ENCODE results near the gene PPP3CA. TPM values are rescaled to one million over a fixed set of nuclear protein-coding genes. Genes with fewer than 3 reads are reported as not detected.
A peak's percentile ranks its signal among the peaks of the same experiment; 100 is the strongest.
"Not testable (repeated sequence)": the region's sequence is repeated elsewhere in the genome, so short reads cannot be mapped to it uniquely, and the experiment has no call there.

Gene PPP3CA
- polyA plus RNA-seq, 1 donor from 2014 or later: 18.0 TPM

DNA sequence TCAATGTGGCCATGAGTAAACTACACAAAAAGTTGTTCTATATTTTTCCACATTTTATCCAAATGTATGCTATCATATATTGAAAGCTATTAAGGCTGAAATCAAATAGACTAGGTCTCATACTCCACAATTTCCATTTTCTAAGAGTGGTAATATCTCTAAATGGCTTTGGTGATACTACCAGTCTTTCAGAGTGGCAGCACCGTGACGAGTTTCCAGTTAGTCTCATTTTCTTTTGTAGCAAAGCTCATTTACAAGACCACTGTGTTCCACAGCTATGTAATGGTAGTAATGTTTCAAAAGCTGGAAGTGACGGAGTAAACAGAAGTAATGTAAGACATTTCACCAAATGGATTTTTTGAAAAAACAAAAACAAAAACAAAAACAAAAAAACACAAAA lies 228.2 kb downstream of the PPP3CA start:
- no peak overlapping the region for H3K4me3 Mint-ChIP-seq
- H3K4me1 Mint-ChIP-seq: peaks cover 12 to 22% (median 18%) of the 10 kb centered on the region in 3 donors
- H3K27me3 Mint-ChIP-seq: no peaks in the 10 kb centered on the region
- H3K27ac Mint-ChIP-seq: no peak overlapping the region
- no peaks in the 10 kb centered on the region for H3K9me3 Mint-ChIP-seq
- H3K36me3 Mint-ChIP-seq: peaks cover 5% of the 10 kb centered on the region

DNA sequence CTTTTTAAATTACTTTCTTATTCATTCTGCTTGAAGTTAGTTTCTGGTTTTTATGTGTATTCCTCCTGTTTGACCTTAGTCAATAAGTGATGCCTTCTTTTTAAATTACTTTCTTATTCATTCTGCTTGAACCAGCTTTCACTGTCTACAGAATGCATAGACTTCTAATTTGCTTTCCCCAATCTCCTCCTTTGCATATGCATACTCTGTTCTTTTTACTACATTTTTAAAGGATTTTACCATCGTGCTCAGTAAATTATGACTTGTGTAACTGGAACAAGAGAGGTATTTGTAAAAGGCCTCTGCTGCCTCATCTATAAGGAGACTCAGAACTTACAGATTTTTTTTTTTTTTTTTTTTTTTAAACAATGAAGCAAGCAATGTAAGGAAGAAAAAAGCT lies 228.7 kb downstream of the PPP3CA start:
- no peaks in the 10 kb centered on the region for H3K27me3 Mint-ChIP-seq
- H3K4me1 Mint-ChIP-seq: peaks cover 12 to 20% (median 14%) of the 10 kb centered on the region in 3 donors
- H3K27ac Mint-ChIP-seq: peak overlapping the region in 1 of 3 donors; percentile 54
- H3K4me3 Mint-ChIP-seq: no peak overlapping the region
- H3K9me3 Mint-ChIP-seq: no peaks in the 10 kb centered on the region
- peaks cover 5% of the 10 kb centered on the region for H3K36me3 Mint-ChIP-seq

DNA sequence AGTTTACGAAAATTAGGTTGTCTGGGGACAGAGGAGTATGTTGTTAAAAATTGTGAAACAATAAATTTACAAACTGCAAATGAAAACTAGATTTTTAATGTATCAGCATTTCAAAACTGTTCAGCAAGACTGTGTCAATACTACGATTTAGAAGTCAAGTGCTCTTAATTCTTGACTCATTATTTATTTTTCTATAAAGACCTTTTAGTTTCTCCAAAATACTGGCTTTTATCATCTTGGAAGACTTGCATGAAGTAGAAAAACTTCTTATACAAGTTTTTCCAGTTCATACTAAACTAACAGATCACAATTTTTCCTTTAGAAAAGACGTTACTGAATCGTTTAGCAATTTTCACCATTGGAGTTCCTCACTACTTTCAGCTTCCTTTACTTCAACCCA lies 231.4 kb downstream of the PPP3CA start:
- H3K4me1 Mint-ChIP-seq: peaks cover 7 to 24% (median 13%) of the 10 kb centered on the region in 3 donors
- peak overlapping the region in 1 of 3 donors; percentile 35 for H3K27ac Mint-ChIP-seq
- H3K4me3 Mint-ChIP-seq: no peak overlapping the region

DNA sequence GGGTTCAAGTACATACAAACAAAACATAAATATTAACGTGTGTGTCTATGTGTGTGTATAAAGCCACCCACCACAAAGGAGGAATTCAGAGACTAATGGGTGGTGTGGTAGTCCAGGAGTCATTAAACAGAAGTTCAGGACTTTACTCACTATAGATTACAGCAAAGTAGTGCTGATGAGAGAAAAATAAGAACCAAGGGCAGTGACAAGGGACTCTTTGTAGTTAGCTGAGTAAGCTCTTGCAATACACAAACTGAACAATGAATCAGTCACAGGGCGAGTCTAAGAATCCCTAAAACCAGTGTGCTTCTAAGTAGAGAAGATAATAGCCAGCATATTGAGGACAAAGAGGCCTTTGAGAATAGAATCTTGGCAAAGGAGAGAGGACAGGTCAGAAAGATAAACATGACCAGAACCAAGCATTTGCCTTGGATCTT lies 232.4 kb downstream of the PPP3CA start:
- H3K36me3 Mint-ChIP-seq: peaks cover 8% of the 10 kb centered on the region
- peak overlapping the region in 1 of 3 donors; percentile 20 for H3K27ac Mint-ChIP-seq
- peaks cover 11 to 22% (median 17%) of the 10 kb centered on the region in 3 donors for H3K4me1 Mint-ChIP-seq
- no peaks in the 10 kb centered on the region for H3K9me3 Mint-ChIP-seq
- H3K27me3 Mint-ChIP-seq: no peaks in the 10 kb centered on the region
- no peak overlapping the region for H3K4me3 Mint-ChIP-seq

More for the DNA sequence above, 231.4 kb downstream of the PPP3CA start:
- Mint-ChIP-seq H3K9me3 (no peaks in the 10 kb centered on the region), H3K27me3 (no peaks in the 10 kb centered on the region), H3K36me3 (peaks cover 8% of the 10 kb centered on the region)

DNA sequence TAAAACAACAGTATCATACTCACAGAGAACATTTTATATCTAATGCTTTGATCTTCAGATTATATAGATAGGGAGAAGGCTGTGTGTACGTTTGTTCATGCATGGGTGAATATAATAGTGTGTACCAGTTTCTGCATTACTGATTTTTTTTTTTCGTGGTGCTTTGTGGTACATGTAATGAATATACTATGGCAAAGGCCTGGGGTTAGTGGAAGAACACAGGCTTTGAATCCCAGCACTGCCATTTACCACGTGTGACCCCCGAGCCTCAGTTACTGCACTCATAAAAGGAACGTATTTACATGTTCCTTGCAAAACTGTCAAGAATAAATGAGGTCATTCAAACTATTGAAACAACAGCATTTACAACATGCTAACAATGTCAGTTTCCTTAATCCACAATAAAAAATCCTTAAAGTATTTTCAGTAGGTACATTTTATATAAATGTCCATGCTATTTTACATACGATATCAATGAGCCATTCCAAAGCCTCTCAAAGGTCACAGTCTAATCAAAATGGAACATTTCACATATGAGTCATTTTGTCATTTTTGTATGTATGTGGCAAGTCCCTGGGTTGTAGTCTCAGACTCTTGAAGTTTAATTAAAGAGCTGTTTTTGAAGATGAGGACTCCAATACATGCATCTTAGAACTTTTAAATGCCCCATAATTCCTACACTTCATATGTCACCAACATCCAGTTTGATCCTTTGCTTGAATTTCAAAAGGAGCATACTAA lies 242.8 kb downstream of the PPP3CA start:
- H3K4me3 Mint-ChIP-seq: peak overlapping the region in 2 of 4 donors; percentile 2 to 81
- H3K27ac Mint-ChIP-seq: peak overlapping the region; percentile 7 to 88 (median 74)
- no peaks in the 10 kb centered on the region for H3K27me3 Mint-ChIP-seq
- peaks cover 5% of the 10 kb centered on the region for H3K36me3 Mint-ChIP-seq
- H3K4me1 Mint-ChIP-seq: peaks cover 28 to 40% (median 35%) of the 10 kb centered on the region in 3 donors
- no peaks in the 10 kb centered on the region for H3K9me3 Mint-ChIP-seq

GRCh38 chr4:101103381-101104142 lies 243.8 kb downstream of the PPP3CA start:
- Mint-ChIP-seq H3K9me3 (no peaks in the 10 kb centered on the region), H3K27ac (peak overlapping the region in 2 of 3 donors; percentile 7 to 83), H3K27me3 (no peaks in the 10 kb centered on the region), H3K36me3 (peaks cover 5% of the 10 kb centered on the region), H3K4me1 (peaks cover 28 to 40% (median 35%) of the 10 kb centered on the region in 3 donors), H3K4me3 (peak overlapping the region in 2 of 4 donors; percentile 55 to 81)

- Mint-ChIP-seq H3K27me3 (no peaks in the 10 kb centered on the region), H3K9me3 (no peaks in the 10 kb centered on the region), H3K27ac (peak overlapping the region in 1 of 3 donors; percentile 67), H3K36me3 (peaks cover 6% of the 10 kb centered on the region), H3K4me1 (peaks cover 28 to 40% (median 34%) of the 10 kb centered on the region in 3 donors), H3K4me3 (peak overlapping the region in 1 of 4 donors; percentile 60)
These were observed 245.1 kb downstream of the PPP3CA start for GRCh38 chr4:101102114-101102742.

GRCh38 chr4:101101072-101101471 lies 246.3 kb downstream of the PPP3CA start:
- H3K4me1 Mint-ChIP-seq: peaks cover 27 to 39% (median 31%) of the 10 kb centered on the region in 3 donors
- H3K27me3 Mint-ChIP-seq: no peaks in the 10 kb centered on the region
- H3K4me3 Mint-ChIP-seq: no peak overlapping the region
- H3K9me3 Mint-ChIP-seq: no peaks in the 10 kb centered on the region
- H3K36me3 Mint-ChIP-seq: peaks cover 5% of the 10 kb centered on the region
- no peak overlapping the region for H3K27ac Mint-ChIP-seq

DNA sequence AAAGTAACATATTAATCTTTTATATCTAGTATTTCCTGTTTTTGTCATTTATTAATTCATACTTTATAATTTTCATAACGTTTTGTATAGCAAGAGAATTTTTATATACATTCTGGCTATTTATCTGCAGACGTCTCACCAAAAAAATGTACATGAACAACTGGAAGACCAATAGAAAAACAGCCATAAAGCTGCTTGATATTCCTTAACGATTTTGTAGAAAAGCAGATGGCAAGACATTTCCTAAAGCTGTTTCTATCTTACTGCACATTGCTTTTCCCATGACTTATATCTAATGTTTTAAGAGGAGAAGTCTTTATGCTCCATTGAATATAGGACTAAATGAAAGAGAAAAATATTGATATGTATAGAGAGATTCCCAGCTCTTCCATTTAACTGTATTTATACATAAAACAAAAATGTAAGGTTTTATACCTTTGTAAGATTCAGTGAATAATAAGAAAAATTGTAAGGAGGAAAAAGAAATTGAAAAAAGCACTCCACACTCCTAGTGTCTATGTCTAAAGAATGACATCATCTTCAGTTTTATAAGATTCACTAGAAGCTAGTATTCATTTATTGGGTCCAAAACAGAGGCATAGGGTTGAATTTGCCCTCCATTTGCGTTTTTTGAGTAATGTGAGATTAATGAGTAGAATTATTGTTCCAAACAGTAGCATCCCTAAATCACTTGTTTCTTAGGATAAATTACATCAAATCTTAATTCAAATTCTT lies 248.5 kb downstream of the PPP3CA start:
- Mint-ChIP-seq H3K27me3 (no peaks in the 10 kb centered on the region), H3K36me3 (peaks cover 8% of the 10 kb centered on the region), H3K27ac (peak overlapping the region in 1 of 3 donors; percentile 40), H3K4me1 (peaks cover 17 to 26% (median 24%) of the 10 kb centered on the region in 3 donors), H3K9me3 (no peaks in the 10 kb centered on the region), H3K4me3 (no peak overlapping the region)

- Mint-ChIP-seq H3K36me3 (peaks cover 21% of the 10 kb centered on the region), H3K4me3 (peak overlapping the region in 1 of 4 donors; percentile 5), H3K4me1 (peaks cover 2 to 11% (median 9%) of the 10 kb centered on the region in 3 donors)
- H3K27me3 Mint-ChIP-seq, H3K9me3 Mint-ChIP-seq, H3K27ac Mint-ChIP-seq: not testable (repeated sequence)
These were observed 254.7 kb downstream of the PPP3CA start for GRCh38 chr4:101092609-101093008.

GRCh38 chr4:101089168-101089567 lies 258.2 kb downstream of the PPP3CA start:
- Mint-ChIP-seq H3K4me3 (peak overlapping the region in 1 of 4 donors; percentile 56), H3K36me3 (peaks cover 19% of the 10 kb centered on the region), H3K4me1 (peaks cover 17 to 31% (median 23%) of the 10 kb centered on the region in 3 donors), H3K27ac (peak overlapping the region in 2 of 3 donors; percentile 23 to 51), H3K9me3 (peaks cover 0 to 4% (median 0%) of the 10 kb centered on the region in 3 donors), H3K27me3 (no peaks in the 10 kb centered on the region)

GRCh38 chr4:101086801-101087586 lies 260.3 kb downstream of the PPP3CA start:
- no peaks in the 10 kb centered on the region for H3K9me3 Mint-ChIP-seq
- no peaks in the 10 kb centered on the region for H3K27me3 Mint-ChIP-seq
- peaks cover 6% of the 10 kb centered on the region for H3K36me3 Mint-ChIP-seq
- peak overlapping the region in 2 of 3 donors; percentile 42 to 60 for H3K27ac Mint-ChIP-seq
- peaks cover 16 to 35% (median 23%) of the 10 kb centered on the region in 3 donors for H3K4me1 Mint-ChIP-seq
- H3K4me3 Mint-ChIP-seq: no peak overlapping the region

DNA sequence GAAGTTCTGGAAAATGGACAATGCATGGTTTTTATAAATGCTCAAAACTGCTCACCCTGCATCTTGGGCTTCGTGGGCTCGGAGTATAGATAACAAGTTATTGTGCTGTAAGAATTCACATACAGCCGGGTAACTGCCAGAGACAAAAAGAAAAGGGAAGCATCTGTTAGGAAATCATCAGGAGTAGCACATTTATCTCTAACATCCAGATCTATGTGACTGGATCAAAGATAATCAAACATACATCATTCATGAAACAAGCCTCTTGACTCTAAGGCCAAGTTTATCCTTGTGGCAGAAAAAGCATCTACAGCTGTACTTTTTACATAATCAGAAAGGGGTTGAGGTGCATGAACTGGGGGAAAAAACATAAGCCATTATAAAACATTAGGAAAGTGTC lies 264.2 kb downstream of the PPP3CA start:
- peaks cover 4% of the 10 kb centered on the region for H3K36me3 Mint-ChIP-seq
- H3K9me3 Mint-ChIP-seq: no peaks in the 10 kb centered on the region
- no peak overlapping the region for H3K4me3 Mint-ChIP-seq
- H3K4me1 Mint-ChIP-seq: peaks cover 16 to 28% (median 18%) of the 10 kb centered on the region in 3 donors
- no peak overlapping the region for H3K27ac Mint-ChIP-seq
- no peaks in the 10 kb centered on the region for H3K27me3 Mint-ChIP-seq

Data from IgD-negative memory B cell (primary cell).